SK-N-SH (cell line): ENCODE data around the gene RAB8A.

Experiments used
- CHD2 ChIP-seq: fragments of 150-350 bp; IDR thresholded peaks from 2 replicates; pipeline ENCODE4 v1.6.1; 2018; ENCODE audit warnings: low read length; ENCODE audit not compliant: partially characterized antibody
- CTCF ChIP-seq: fragments of 200-600 bp; sonication (generic); IDR thresholded peaks from 2 replicates; pipeline ENCODE4 v1.6.1; 2017; ENCODE audit warnings: antibody characterized with exemption, mild to moderate bottlenecking, moderate library complexity
- EP300 ChIP-seq, 2 experiments: IDR thresholded peaks; 2 replicates each; pipeline versions ENCODE4 v1.4.0 to v1.6.1; 2012; ENCODE audit warnings: borderline replicate concordance in 1 of 2, low read depth in 1 of 2, low read length in 1 of 2
- EZH2phosphoT487 ChIP-seq: fragments of 200-600 bp; sonication (generic); IDR thresholded peaks from 2 replicates; pipeline ENCODE4 v1.6.1; 2017; ENCODE audit warnings: low read depth, mixed run types, mild to moderate bottlenecking, antibody characterized with exemption, moderate library complexity, borderline replicate concordance
- SIN3A ChIP-seq: IDR thresholded peaks from 2 replicates; pipeline ENCODE4 v1.6.1; 2012; ENCODE audit warnings: low read depth, mild to moderate bottlenecking, low read length, moderate library complexity, borderline replicate concordance
- TAF1 ChIP-seq: IDR thresholded peaks from 2 replicates; pipeline ENCODE4 v1.6.1; 2012; ENCODE audit warnings: low read depth, mild to moderate bottlenecking, low read length, moderate library complexity, borderline replicate concordance
- TEAD4 ChIP-seq: IDR thresholded peaks from 2 replicates; pipeline ENCODE4 v1.4.0; 2012; ENCODE audit warnings: mild to moderate bottlenecking, borderline replicate concordance; ENCODE audit not compliant: insufficient read depth
- USF1 ChIP-seq: IDR thresholded peaks from 2 replicates; pipeline ENCODE4 v1.4.0; 2012; ENCODE audit warnings: low read depth, borderline replicate concordance

GRCh38 chr19:16073988-16074387 is 37.7 kb upstream of the RAB8A start:
- no peak for TF ChIP-seq CTCF
- TF ChIP-seq TAF1 = no peak
- no peak for TF ChIP-seq CHD2
- TF ChIP-seq SIN3A = no peak
- no peak for TF ChIP-seq EZH2phosphoT487
- no peak for TF ChIP-seq EP300 (IDR thresholded peaks at IDR 0.05; ENCODE audit: borderline replicate concordance in 1 of 2, low read depth in 1 of 2, low read length in 1 of 2)
- no peak for TF ChIP-seq TEAD4
- TF ChIP-seq USF1 = no peak
